Measurements from ENCODE around the gene C4orf51.
A peak's percentile ranks its signal among the peaks of the same experiment; 100 is the strongest.
"Not testable (repeated sequence)": the region's sequence is repeated elsewhere in the genome, so short reads cannot be mapped to it uniquely, and the experiment has no call there.

Gene C4orf51
- total RNA-seq, result 0 to 0.31 reads per million in 2 donors

- no peak for DNase-seq
Measured at GRCh38 chr4:145679991-145680455, at the start of gene C4orf51. Gene C4orf51, plus strand, starts transcription at chr4:145680146. Its CDS starts 58 bp downstream, at chr4:145680204.

- DNase-seq, result no peak
Measured at GRCh38 chr4:145635117-145635516, 44.8 kb upstream of the C4orf51 start.

GRCh38 chr4:145635630-145636029 is 44.3 kb upstream of the C4orf51 start:
- no peak for DNase-seq

- no peak for DNase-seq
Measured at GRCh38 chr4:145639186-145639698, 40.7 kb upstream of the C4orf51 start.

GRCh38 chr4:145640236-145640635 is 39.7 kb upstream of the C4orf51 start:
- not testable (repeated sequence) for DNase-seq

- no peak for DNase-seq
Measured at GRCh38 chr4:145643295-145643694, 36.7 kb upstream of the C4orf51 start.

- DNase-seq, result peak in 1 of 5 experiments; percentile 23
Measured at GRCh38 chr4:145644699-145645098, 35.2 kb upstream of the C4orf51 start.

- no peak for DNase-seq
Measured at GRCh38 chr4:145656156-145656555, 23.8 kb upstream of the C4orf51 start.

GRCh38 chr4:145660064-145660463 is 19.9 kb upstream of the C4orf51 start:
- DNase-seq, result no peak

- DNase-seq, result no peak
Measured at GRCh38 chr4:145663194-145663593, 16.8 kb upstream of the C4orf51 start.

- DNase-seq, result no peak
Measured at GRCh38 chr4:145665773-145666172, 14.2 kb upstream of the C4orf51 start.

- DNase-seq, result no peak
Measured at GRCh38 chr4:145670422-145670821, 9.5 kb upstream of the C4orf51 start.

GRCh38 chr4:145679520-145679919 is 426 bp upstream of the C4orf51 start:
- DNase-seq, result no peak

- no peak for DNase-seq
Measured at GRCh38 chr4:145680902-145681301, 956 bp downstream of the C4orf51 start.

GRCh38 chr4:145681518-145681917 is 1.6 kb downstream of the C4orf51 start:
- DNase-seq, result no peak

GRCh38 chr4:145681956-145682355 is 2.0 kb downstream of the C4orf51 start:
- no peak for DNase-seq

- DNase-seq, result no peak
Measured at GRCh38 chr4:145686991-145687390, 7.0 kb downstream of the C4orf51 start.

GRCh38 chr4:145690610-145691009 is 10.7 kb downstream of the C4orf51 start:
- DNase-seq, result no peak

- DNase-seq, result not testable (repeated sequence)
Measured at GRCh38 chr4:145691416-145691815, 11.5 kb downstream of the C4orf51 start.

- DNase-seq, result no peak
Measured at GRCh38 chr4:145694929-145695328, 15.0 kb downstream of the C4orf51 start.

- no peak for DNase-seq
Measured at GRCh38 chr4:145697332-145697731, 17.4 kb downstream of the C4orf51 start.

GRCh38 chr4:145698507-145698906 is 18.6 kb downstream of the C4orf51 start:
- no peak for DNase-seq

- DNase-seq, result no peak
Measured at GRCh38 chr4:145703850-145704497, 24.0 kb downstream of the C4orf51 start.

- peak in 1 of 5 experiments; percentile 21 for DNase-seq
Measured at GRCh38 chr4:145709336-145709735, 29.4 kb downstream of the C4orf51 start.

- DNase-seq, result peak in 1 of 5 experiments; percentile 92
Measured at GRCh38 chr4:145709843-145710242, 29.9 kb downstream of the C4orf51 start.

All from T-helper 2 cell (primary cell).